GM19395 (cell line): ENCODE measurements around the gene ZBTB44.
"Not testable (repeated sequence)": the region's sequence is repeated elsewhere in the genome, so short reads cannot be mapped to it uniquely, and the experiment has no call there.

ENCODE experiments used
- ATAC-seq: cut with Tn5 transposase; IDR thresholded peaks from one replicate; pipeline ENCODE4 v1.9.1; 2021; ENCODE audit warnings: mild to moderate bottlenecking, moderate library complexity; ENCODE audit not compliant: unreplicated experiment

The ZBTB44 gene

DNA sequence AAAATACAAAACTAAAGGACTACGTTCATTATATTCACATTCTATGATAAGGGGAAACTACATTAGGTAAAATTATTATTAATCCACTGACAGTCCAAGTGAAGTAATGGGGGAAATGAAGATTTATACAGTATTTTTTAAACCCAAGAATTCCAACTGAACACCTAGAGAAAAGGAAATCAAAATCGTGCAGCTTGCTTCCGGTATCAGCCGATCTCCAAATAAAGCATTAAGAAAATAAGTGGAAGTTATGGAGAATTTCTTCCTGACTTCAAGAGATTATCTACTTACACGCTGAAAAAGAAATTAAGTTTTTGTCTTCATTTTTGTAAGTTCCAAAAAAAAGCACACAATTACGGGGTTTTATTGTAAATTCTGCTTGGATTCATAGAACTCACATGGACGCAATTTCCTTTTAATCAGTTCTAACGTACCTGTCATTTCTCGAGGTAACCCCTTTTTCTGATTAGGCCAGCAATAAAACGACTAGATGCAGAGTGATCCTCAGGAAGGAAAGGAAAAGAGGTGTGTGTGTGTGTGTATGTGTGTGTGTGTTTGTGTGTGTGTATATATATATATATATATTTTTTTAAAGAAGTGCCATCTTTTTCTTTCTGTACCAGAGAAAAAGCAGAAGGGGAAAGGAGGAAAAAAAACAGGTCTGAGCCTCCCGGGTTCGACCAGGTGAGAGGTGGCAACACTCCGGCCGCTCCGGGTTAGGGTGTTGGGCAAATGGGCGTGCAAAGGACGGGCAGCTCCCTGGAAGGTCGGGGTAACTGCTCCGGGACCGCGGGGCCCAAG, 1.1 kb downstream of the ZBTB44 start:
- no peak for ATAC-seq

DNA sequence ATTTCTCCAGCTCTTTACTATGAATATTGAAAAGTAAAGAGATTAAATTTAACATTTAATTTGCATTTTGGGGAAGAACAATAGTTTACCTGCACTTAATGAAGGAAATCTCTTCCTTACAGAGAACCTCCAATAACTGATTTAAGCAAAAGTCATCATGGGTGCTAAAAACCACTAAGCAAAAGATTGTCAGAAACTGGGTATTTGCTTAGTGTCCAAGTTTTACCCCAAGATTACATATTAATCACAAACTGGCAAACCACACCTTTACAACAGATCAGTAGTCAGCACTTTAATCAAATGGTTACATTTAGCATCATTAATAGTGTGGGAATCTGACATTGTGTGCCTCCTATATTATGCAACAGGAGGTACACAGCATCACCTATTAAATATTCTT, 2.7 kb downstream of the ZBTB44 start:
- ATAC-seq = no peak

DNA sequence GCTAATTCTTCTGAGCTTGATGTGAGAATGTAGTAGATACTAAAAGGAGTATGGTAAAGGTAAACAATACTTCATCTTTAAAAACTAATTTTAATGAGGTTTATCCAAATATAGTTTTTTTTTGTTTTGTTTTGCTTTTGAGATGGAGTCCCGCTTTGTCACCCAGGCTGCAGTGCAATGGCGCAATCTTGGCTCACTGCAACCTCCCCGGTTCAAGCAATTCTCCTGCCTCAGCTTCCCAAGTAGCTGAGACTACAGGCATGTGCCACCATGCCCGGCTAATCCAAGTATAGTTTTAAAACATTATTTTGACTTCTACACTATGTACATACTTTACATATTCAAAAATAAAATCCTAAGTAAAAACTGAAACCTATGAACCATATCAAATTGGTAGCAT, 4.1 kb downstream of the ZBTB44 start:
- ATAC-seq = no peak

DNA sequence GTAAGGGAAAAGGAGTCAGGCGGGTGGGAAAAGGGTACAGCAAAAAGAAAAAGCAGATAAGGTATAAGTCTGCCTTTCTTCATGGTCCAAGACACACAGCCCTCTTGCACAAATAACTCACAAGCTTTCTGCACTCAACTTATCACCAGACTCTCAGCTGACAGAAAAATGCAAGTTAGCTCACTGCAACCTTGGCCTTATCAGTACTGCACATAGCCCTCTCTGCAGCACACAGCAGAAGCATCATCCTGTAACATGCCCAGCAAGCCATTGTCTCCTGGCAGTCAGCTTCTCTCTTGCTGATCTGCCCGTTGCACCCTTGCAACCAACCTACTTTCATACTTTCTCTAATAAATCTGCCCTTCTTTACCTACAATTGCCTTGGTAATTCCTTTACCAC, 5.8 kb downstream of the ZBTB44 start:
- ATAC-seq = no peak

DNA sequence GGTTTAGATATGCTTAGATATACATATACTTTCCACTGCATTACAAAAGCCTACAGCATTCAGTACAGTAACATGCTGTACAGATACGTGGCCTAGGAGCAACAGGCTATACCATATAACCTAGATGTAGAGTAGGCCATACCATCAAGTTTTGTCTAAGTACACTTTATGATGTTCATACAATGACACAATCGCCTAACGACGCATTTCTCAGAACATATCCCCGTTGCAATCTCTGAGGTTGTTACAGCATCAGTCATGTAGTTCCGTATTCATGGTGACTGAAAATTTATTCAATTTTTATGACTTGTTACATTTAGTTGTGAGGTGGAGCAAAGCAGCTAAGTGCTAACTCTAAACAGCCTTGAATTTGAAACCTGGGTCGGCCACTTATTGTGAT, 6.7 kb downstream of the ZBTB44 start:
- ATAC-seq = no peak

DNA sequence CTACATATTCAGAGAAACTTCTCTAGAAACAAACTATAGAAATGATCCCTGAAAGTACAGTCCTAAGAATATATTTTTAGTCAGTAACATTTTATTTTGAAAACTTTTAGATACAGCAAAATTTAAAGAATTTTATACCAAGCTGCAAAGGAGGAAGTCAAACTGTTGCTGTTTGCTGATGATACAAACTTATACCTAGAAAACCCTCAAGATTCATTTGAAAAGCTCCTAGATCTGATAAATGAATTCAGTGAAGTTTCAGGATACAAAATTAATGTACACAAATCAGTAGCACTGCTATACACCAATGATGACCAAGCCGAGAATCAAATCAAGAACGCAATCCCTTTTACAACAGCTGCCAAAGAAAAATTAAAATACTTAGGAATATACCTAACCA, 10.1 kb downstream of the ZBTB44 start:
- no peak for ATAC-seq

DNA sequence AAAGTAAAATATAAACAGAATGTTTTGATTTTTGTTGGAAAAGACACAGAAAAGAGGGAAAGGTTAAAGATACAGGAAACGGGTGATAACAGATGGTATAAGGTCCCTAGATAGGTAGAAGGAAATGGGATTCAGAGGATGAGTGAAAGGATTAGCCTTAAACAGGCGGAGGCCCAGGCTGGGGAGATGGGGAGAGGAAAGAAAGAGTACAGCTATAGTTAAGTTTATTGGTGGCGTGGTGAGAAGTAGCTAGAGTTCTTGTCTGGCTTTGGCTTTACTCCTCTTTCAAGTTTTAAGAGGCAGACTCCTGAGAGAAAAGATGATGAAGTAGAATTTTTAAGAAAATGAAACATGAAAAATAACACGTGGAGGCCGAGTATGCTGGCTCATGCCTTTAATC, 13.7 kb downstream of the ZBTB44 start:
- no peak for ATAC-seq

DNA sequence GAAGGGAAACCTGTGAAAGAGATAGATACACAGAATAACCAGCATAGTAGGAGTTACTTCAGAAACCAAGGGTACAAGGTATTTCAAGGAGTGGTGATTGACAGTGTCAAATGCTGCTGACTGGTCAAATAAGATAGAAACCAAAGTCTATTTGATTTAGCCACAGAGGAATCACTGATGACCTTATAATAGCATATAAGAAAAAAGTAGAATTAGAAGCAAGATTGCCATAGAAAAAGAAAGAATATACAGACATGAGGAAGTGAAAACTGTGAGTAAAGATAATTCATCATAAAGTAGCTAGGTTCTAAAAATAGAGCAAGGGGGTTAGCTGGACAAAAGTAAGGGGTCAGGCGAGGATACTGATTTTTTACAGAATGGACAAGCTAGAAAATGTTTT, 14.2 kb downstream of the ZBTB44 start:
- peak; percentile 65 for ATAC-seq

DNA sequence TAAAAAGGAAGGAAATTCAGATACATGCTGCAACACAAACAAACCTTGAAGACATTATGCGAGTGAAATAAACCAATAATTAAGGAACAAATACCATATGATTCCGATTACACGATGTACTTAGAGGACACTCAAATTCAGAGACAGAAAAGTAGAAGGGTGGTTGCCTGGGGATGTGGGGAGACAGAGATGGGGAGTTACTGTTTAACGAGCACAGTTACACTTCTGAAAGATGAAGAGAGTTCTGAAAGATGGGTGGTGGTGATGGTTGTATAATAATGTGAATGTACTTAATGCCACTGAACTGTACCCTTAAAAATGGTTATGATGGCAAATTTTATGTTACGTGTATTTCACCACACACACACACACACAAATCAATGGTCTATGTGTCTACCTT, 14.7 kb downstream of the ZBTB44 start:
- ATAC-seq = peak; percentile 73

DNA sequence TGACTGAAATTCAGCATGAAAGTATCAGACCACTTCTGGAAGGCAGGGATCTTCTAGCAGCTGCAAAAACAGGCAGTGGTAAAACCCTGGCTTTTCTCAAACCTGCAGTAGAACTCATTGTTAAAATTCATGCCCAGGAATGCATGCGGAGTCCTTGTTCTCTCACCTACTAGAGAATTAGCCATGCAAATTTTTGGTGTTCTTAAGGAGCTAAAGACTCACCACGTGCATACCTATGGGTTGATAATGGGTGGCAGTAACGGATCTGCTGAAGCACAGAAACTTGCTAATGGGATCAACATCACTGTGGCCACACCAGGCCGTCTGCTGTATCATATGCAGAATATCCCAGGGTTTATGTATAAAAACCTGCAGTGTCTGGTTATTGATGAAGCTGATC, 19.1 kb downstream of the ZBTB44 start:
- no peak for ATAC-seq

DNA sequence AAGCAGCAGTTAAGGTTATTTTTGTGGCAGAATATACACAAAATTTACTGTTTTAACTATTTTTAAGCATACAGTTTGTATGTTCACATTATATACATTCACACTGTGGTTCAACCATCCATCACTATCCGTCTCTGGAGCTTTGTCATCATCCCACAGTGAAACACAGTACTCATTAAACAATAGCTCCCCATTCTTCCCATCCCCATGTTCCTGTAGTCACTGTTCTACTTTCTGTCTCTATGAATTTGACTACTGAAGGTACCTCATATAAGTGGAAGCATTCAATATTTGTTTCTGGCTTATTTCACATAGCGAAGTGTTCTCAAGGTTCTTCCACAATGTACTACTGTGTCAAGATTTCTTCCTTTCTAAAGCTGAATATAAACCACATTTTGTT, 32.6 kb downstream of the ZBTB44 start:
- ATAC-seq = no peak

DNA sequence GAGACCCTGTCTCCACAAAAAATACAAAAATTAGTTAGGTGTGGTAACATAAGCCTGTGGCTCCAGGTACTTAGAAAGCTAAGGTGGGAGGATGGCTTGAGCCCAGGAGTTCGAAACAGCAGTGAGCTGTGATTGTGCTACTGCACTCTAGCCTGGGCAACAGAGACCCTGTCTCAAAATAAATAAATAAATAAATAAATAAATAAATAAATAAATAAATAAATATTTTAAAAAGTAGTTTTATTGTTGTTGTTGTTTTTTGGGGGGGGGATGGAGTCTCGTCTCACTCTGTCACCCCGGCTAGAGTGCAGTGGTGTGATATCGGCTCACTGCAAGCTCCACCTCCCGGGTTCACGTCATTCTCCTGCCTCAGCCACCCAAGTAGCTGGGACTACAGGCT, 33.4 kb downstream of the ZBTB44 start:
- not testable (repeated sequence) for ATAC-seq

DNA sequence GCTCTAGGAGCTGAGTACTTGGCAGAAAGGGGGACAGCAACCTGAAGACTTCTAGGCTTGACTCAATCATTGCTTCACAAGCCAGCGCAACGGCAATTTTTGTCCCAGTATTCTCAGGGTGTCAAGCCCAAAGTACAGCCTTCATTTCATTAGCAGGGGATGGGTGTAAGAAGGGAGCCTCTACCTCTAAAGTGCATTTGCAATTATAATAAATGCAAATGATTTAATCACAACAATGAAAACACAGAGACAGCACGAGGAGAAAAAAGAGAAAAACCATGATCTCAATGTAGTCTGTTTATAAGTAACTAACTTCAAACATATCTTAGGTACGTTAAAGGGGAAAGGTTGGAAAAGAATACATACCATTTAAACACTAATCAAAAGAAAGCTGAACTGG, 34.7 kb downstream of the ZBTB44 start:
- ATAC-seq = no peak

DNA sequence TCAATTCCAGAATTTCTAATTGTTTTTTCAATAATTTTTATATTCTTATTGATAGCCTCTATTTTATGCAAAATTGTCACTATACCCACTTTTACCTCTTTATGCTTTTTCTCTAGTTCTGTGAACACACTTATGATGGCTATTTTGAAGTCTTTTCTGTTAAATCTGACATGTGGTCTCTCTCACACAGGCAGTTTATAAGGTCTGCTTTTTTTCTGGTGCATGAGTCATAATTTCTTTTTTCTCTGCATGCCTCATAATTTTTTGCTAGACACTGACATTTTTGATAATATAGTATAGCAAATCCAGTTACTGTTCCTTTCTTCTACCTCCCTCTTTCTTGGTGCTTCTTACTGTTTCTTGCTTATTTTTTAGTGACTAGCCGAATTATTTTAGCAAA, 36.0 kb downstream of the ZBTB44 start:
- ATAC-seq = no peak

DNA sequence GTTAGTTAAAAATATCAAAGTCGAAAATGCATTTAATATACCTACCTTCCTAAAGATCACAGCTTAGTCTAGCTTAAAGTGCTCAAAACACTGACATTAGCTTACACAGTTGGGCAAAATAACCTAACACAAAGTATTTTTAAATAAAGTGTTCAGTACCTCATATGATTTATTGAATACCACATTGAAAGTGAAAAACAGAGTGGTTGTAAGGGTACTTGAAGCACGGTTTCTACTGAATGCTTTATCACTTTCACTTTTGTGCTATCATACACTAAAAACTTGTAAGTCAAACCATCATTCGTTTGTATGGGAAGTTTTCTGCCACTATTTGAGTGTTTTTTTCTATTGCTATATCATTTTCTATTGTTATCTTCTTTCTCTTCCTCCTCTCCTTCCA, 36.6 kb downstream of the ZBTB44 start:
- peak; percentile 78 for ATAC-seq

DNA sequence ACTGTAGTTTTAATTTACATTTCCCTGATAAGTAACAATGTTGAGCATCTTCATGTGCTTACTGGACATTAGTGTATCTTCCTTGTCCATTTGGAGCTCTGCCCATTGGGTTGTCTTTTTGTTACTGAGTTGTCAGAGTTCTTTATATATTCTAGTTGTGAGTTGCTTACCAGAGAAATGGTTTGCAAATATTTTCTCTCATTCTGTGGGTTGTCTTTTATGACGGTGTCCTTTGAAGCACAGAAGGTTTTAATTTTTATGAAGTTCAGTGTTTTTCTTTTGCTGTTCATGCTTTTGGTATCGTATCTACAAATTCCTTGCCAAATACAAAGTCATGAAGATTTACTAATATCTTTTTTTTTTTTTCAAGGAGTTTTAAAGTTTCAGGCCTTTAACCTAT, 42.4 kb downstream of the ZBTB44 start:
- ATAC-seq = no peak

DNA sequence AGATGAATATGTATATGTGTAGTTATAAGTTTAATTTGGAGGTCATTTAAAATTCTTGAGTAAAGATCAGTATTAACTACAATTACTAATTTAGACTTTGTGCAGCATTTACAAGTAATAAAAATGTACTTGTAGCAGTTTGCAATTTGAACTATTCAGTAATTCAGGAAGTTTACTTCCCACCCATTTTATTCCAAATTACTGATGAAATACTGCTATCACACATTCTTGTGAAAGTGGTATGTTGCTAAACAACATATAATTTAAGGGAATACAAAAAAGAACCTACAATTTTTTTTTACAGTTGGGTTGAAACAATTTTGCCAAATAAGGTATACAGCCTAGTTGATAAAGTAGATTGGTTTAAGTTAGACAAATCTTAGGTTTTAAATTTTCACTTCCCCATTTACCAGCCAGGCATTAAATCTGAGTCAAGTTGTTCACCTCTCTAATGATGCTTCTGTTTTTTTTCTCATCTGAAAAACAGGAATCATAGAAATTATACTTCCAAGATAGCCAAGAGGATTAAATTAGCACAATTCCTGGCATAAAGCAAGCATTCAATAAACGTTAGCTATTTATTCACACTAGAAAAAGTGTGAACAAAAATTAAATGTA, 45.3 kb downstream of the ZBTB44 start:
- peak; percentile 87 for ATAC-seq

DNA sequence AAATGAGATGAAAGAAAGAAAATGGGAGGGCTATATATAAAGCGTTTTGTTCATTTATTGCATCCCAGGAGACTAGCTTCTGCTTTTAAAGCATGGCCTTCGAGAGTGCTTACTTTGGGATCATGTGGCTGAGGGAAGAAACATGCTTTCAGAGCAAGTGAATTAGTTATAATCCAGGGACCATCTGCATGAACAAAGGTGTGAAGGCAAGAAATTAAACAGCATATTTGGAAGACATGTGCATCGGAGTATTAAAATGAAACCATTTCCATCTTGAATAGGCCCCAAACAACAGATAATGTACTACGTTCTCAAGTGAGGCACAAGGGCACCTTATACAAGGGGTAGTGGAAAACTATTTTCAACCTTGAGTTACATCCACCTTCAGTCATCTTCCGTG, 51.4 kb downstream of the ZBTB44 start:
- ATAC-seq = no peak

DNA sequence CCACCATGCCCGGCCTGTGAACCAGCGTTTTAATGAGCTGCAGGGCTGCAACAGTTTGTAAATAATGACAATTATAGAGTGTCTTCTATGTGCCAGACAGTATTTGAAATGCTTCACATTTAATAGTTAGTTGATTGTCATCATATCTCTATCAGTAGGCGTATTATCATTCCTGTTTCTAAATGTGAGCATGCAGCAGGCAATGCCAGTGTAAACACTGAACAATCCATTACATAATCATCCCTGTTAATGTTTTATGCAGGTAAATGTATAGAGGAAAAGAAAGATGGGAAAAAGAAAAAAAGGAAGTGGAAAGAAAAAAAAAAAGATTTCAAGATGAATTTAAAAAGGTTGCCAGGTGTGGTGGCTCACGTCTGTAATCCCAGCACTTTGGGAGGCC, 52.3 kb downstream of the ZBTB44 start:
- ATAC-seq = no peak

DNA sequence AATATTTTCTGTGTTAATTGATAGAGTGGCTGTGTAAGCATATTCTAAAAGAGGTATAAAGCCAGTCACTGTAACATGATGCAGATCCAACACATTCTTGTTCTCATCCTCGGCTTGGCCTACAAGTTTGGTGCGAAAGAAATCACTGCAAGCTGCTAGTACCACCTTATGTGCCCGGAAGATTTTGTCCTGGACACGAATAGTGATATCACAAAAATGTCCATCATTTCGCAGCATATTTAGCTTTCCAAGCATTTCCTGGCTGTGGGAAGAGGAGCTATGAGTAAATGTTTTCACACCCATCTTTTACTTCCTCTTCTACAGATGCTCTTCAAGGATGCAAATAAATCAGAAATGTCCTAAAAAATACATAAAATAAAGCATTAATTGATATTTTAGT, 53.1 kb downstream of the ZBTB44 start:
- no peak for ATAC-seq

DNA sequence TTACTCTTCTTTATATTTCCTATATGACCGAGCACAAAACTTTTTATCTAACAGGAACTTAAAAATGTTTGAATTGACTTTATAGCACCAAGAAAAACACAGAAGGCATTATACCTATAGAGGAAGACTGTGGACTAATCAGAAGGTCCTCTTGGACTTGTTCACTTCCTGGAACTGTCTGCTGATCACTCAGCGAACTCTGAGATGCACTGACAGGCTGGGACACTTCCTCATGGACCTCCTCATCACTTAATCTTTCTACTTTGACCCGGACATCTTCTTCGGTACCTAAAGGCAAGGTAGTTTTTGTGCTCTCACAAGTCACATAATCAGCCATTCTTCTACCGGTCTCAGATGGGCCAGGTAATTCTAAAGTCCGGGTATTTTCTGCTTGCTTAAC, 54.0 kb downstream of the ZBTB44 start:
- no peak for ATAC-seq

DNA sequence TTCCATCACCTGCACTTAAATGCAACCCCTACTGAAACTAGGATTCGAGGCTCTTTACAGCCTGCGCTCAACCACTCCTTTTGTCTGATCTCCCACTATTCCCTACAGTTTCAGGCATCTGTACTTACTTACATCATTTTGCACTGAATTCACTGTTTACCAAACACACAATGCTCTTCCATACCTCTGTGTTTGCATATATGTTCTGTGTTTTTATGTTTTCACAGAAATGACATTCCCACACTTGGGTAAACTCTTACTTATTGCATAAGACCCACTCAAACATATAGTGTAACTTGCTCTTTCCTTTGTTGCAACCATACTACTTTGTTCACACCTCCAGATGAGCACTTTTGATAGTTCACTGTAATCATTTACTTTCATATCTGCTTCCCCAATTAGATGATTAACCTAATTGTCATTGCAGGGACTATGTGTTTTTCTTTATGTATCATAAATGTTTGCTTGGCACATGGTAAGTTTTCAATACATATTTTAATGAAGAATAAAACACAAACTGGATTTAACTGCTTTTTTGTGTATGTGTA, 54.6 kb downstream of the ZBTB44 start:
- ATAC-seq = no peak

DNA sequence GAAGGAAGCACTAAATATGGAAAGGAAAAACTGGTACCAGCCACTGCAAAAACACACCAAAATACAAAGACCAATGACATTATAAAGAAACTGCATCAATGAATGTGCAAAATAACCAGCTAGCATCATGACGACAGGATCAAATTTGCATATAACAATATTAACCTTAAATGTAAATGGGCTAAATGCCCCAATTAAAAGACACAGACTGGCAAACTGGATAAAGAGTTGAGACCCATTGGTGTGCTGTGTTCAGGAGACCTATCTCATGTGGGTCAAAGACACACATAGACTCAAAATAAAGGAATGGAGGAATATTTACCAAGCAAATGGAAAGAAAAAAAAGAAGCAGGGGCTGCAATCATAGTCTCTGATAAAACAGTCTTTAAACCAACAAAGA, 63.0 kb downstream of the ZBTB44 start:
- not testable (repeated sequence) for ATAC-seq
